WTC11 (cell line): Measurements from ENCODE around the gene PITPNM3. TPM values are rescaled to one million over a fixed set of nuclear protein-coding genes. Genes with fewer than 3 reads are reported as not detected.

ENCODE experiments used
- ATAC-seq: fragments of 200-7000 bp; cut with Tn5 transposase; 2 replicates; pipeline ENCODE4 v1.10.0; 2021; ENCODE audit warnings: mild to moderate bottlenecking, moderate library complexity
- CTCF ChIA-PET: fragments of 300-600 bp; sonication (Branson Sonifier 250); formaldehyde crosslinking; loops from one replicate; lab custom pipeline; 2021; ENCODE audit warnings: antibody characterized with exemption; lab: Charles Lee
- POLR2A ChIA-PET: fragments of 350-600 bp; sonication (Branson Sonifier 250); formaldehyde crosslinking; loops from one replicate; lab custom pipeline; 2021; ENCODE audit warnings: antibody characterized with exemption; lab: Charles Lee
- DNase-seq: peaks from one replicate; pipeline ENCODE4 v3.0.0; 2021; ENCODE audit warnings: low spot score
- H3K27ac Mint-ChIP-seq: 2 replicates; pipeline ENCODE4 v1.8.0; 2021; ENCODE audit warnings: mixed read lengths
- H3K27me3 Mint-ChIP-seq: 2 replicates; pipeline ENCODE4 v1.8.0; 2021; ENCODE audit warnings: low read depth, mild to moderate bottlenecking, moderate library complexity, mixed read lengths
- H3K36me3 Mint-ChIP-seq: 2 replicates; pipeline ENCODE4 v1.8.0; 2021; ENCODE audit warnings: mixed read lengths
- H3K4me1 Mint-ChIP-seq: 2 replicates; pipeline ENCODE4 v1.8.0; 2022; ENCODE audit warnings: mixed read lengths
- H3K4me3 Mint-ChIP-seq: 2 replicates; pipeline ENCODE4 v1.8.0; 2021; ENCODE audit warnings: mild to moderate bottlenecking, moderate library complexity, mixed read lengths
- H3K9me3 Mint-ChIP-seq: 2 replicates; pipeline ENCODE4 v1.8.0; 2021; ENCODE audit warnings: mixed read lengths
- ARID4B ChIP-seq: sonication (generic); formaldehyde crosslinking; IDR thresholded peaks from 2 replicates; pipeline ENCODE4 v1.8.0; 2023; ENCODE audit warnings: missing genetic modification reagents, mild to moderate bottlenecking, borderline replicate concordance
- CREB1 ChIP-seq: sonication (generic); formaldehyde crosslinking; IDR thresholded peaks from 2 replicates; pipeline ENCODE4 v1.8.0; 2023; ENCODE audit warnings: mild to moderate bottlenecking, missing genetic modification reagents
- ETV6 ChIP-seq: sonication (generic); formaldehyde crosslinking; IDR thresholded peaks from 2 replicates; pipeline ENCODE4 v1.8.1; 2022; ENCODE audit warnings: mild to moderate bottlenecking, missing genetic modification reagents
- JAZF1 ChIP-seq: fragments of 250-450 bp; sonication (Bioruptor Pico); IDR thresholded peaks from 2 replicates; pipeline ENCODE4 v1.9.0; 2021; ENCODE audit warnings: moderate library complexity, mild to moderate bottlenecking, inconsistent platforms
- MAX ChIP-seq: sonication (generic); formaldehyde crosslinking; IDR thresholded peaks from 2 replicates; pipeline ENCODE4 v1.8.0; 2022; ENCODE audit warnings: mild to moderate bottlenecking, missing genetic modification reagents
- PRRX2 ChIP-seq: fragments of 250-450 bp; sonication (Bioruptor Pico); IDR thresholded peaks from 2 replicates; pipeline ENCODE4 v1.8.0; 2021; ENCODE audit warnings: mild to moderate bottlenecking
- RORB ChIP-seq: fragments of 250-450 bp; sonication (Bioruptor Pico); IDR thresholded peaks from 2 replicates; pipeline ENCODE4 v1.9.0; 2021; ENCODE audit warnings: mild to moderate bottlenecking
- ZNF423 ChIP-seq: fragments of 250-450 bp; sonication (Bioruptor Pico); IDR thresholded peaks from 2 replicates; pipeline ENCODE4 v2.1.2; 2022; ENCODE audit warnings: mild to moderate bottlenecking, moderate library complexity
- ZNF425 ChIP-seq: fragments of 250-450 bp; sonication (Bioruptor Pico); conservative IDR thresholded peaks from 2 replicates; pipeline ENCODE4 v1.9.0; 2021; ENCODE audit warnings: mild to moderate bottlenecking
- total RNA-seq: library from RNA; stranded (reverse); gene quantifications from 3 replicates; pipeline ENCODE4 v1.2.3, GENCODE V29; 2021
- TF ChIP-seq, protein P1 (sequence below): fragments of 200-600 bp; IDR thresholded peaks from 2 replicates; pipeline ENCODE4 v1.8.0; 2022; ENCODE audit warnings: antibody characterized with exemption
- TF ChIP-seq, protein P2 (sequence below): sonication (generic); formaldehyde crosslinking; IDR thresholded peaks from 2 replicates; pipeline ENCODE4 v1.8.1; 2022; ENCODE audit warnings: mild to moderate bottlenecking, moderate library complexity, missing genetic modification reagents
- TF ChIP-seq, protein P3 (sequence below): sonication (generic); formaldehyde crosslinking; IDR thresholded peaks from 2 replicates; pipeline ENCODE4 v1.8.1; 2022; ENCODE audit warnings: low read depth, missing genetic modification reagents, borderline replicate concordance
- TF ChIP-seq, protein P4 (sequence below): sonication (generic); formaldehyde crosslinking; IDR thresholded peaks from 2 replicates; pipeline ENCODE4 v1.8.1; 2023; ENCODE audit warnings: mild to moderate bottlenecking, missing genetic modification reagents
- TF ChIP-seq, protein P5 (sequence below): fragments of 250-450 bp; sonication (Bioruptor Pico); IDR thresholded peaks from 2 replicates; pipeline ENCODE4 v1.9.0; 2021; ENCODE audit warnings: mild to moderate bottlenecking
- TF ChIP-seq, protein P6 (sequence below): sonication (generic); formaldehyde crosslinking; IDR thresholded peaks from 2 replicates; pipeline ENCODE4 v1.8.1; 2022; ENCODE audit warnings: missing genetic modification reagents, borderline replicate concordance

PITPNM3 gene
- total RNA-seq, 1 experiment from 2014 or later, result 2.8 TPM

DNA sequence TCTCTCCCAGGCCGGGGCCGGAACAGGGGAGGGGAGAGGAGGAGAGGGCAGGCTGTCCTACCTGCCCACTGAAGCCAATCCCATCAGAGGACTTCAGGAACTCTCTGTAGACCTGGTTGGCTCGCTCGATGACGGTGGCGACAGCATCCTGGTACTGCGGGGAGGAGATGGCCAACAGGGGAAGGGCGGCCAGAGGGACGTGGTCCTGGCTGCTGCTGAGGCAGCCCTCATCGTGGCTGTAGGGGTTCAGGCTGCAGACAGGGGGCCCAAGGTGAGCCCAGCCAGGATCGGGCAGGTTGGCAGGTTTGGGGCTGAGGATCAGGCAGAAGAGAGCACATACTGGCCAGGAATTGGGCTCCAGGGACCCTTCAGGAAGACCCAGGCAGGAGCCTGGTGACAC, 77.9 kb downstream of the PITPNM3 start (continued):
- TF ChIP-seq, protein P1, sequence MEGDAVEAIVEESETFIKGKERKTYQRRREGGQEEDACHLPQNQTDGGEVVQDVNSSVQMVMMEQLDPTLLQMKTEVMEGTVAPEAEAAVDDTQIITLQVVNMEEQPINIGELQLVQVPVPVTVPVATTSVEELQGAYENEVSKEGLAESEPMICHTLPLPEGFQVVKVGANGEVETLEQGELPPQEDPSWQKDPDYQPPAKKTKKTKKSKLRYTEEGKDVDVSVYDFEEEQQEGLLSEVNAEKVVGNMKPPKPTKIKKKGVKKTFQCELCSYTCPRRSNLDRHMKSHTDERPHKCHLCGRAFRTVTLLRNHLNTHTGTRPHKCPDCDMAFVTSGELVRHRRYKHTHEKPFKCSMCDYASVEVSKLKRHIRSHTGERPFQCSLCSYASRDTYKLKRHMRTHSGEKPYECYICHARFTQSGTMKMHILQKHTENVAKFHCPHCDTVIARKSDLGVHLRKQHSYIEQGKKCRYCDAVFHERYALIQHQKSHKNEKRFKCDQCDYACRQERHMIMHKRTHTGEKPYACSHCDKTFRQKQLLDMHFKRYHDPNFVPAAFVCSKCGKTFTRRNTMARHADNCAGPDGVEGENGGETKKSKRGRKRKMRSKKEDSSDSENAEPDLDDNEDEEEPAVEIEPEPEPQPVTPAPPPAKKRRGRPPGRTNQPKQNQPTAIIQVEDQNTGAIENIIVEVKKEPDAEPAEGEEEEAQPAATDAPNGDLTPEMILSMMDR, result no peak
- no peak for TF ChIP-seq ZNF423
- TF ChIP-seq PRRX2 (CRISPR knock-in tag), result no peak
- no peak for TF ChIP-seq RORB (CRISPR knock-in tag)
- TF ChIP-seq, protein P2, sequence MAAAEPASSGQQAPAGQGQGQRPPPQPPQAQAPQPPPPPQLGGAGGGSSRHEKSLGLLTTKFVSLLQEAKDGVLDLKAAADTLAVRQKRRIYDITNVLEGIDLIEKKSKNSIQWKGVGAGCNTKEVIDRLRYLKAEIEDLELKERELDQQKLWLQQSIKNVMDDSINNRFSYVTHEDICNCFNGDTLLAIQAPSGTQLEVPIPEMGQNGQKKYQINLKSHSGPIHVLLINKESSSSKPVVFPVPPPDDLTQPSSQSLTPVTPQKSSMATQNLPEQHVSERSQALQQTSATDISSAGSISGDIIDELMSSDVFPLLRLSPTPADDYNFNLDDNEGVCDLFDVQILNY (CRISPR knock-in tag), result no peak
- TF ChIP-seq, protein P3, sequence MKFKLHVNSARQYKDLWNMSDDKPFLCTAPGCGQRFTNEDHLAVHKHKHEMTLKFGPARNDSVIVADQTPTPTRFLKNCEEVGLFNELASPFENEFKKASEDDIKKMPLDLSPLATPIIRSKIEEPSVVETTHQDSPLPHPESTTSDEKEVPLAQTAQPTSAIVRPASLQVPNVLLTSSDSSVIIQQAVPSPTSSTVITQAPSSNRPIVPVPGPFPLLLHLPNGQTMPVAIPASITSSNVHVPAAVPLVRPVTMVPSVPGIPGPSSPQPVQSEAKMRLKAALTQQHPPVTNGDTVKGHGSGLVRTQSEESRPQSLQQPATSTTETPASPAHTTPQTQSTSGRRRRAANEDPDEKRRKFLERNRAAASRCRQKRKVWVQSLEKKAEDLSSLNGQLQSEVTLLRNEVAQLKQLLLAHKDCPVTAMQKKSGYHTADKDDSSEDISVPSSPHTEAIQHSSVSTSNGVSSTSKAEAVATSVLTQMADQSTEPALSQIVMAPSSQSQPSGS (CRISPR knock-in tag), result no peak
- TF ChIP-seq, all 79 proteins: peak for 0

DNA sequence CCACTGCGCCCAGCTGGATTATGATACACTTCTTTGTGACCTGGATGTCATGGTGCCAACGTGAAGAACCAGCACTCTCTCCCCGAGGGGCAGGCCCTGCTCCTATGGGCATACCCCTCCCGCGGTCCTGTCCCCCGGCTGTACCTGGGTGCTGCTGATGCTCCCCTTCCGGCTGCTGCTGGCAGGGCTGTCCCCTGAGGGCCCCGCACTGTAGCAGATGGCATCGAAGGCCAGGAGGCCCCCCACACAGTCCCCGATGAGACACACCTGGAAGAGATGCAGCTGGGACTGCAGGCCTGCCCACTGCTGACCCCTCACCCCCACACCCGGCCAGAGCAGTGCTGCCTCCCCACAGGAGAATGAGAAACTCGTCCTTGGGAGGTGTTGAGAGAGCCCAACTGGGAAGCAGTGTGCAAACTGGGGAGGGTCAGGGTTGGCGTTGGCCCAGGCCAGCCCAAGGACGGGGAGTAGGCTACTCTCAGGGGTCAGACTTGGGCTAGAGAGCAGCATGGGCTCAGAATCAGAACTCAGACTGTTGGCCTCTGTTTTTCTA, 78.4 kb downstream of the PITPNM3 start:
- H3K36me3 Mint-ChIP-seq, result no peaks in the 10 kb centered on the region
- no peak overlapping the region for H3K27ac Mint-ChIP-seq
- ATAC-seq (no peak), DNase-seq (no peak)
- CTCF ChIA-PET, result no interaction called here
- H3K27me3 Mint-ChIP-seq, result no peaks in the 10 kb centered on the region
- H3K9me3 Mint-ChIP-seq, result no peaks in the 10 kb centered on the region
- POLR2A ChIA-PET, result no interaction called here
- no peak overlapping the region for H3K4me3 Mint-ChIP-seq
- peaks cover 16% of the 10 kb centered on the region for H3K4me1 Mint-ChIP-seq
- TF ChIP-seq, protein P1, result no peak
- no peak for TF ChIP-seq JAZF1
- TF ChIP-seq ZNF425 (CRISPR knock-in tag), result no peak
- no peak for TF ChIP-seq MAX (CRISPR knock-in tag)
- TF ChIP-seq, protein P4, sequence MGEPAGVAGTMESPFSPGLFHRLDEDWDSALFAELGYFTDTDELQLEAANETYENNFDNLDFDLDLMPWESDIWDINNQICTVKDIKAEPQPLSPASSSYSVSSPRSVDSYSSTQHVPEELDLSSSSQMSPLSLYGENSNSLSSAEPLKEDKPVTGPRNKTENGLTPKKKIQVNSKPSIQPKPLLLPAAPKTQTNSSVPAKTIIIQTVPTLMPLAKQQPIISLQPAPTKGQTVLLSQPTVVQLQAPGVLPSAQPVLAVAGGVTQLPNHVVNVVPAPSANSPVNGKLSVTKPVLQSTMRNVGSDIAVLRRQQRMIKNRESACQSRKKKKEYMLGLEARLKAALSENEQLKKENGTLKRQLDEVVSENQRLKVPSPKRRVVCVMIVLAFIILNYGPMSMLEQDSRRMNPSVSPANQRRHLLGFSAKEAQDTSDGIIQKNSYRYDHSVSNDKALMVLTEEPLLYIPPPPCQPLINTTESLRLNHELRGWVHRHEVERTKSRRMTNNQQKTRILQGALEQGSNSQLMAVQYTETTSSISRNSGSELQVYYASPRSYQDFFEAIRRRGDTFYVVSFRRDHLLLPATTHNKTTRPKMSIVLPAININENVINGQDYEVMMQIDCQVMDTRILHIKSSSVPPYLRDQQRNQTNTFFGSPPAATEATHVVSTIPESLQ (CRISPR knock-in tag), result no peak
- TF ChIP-seq, protein P5, sequence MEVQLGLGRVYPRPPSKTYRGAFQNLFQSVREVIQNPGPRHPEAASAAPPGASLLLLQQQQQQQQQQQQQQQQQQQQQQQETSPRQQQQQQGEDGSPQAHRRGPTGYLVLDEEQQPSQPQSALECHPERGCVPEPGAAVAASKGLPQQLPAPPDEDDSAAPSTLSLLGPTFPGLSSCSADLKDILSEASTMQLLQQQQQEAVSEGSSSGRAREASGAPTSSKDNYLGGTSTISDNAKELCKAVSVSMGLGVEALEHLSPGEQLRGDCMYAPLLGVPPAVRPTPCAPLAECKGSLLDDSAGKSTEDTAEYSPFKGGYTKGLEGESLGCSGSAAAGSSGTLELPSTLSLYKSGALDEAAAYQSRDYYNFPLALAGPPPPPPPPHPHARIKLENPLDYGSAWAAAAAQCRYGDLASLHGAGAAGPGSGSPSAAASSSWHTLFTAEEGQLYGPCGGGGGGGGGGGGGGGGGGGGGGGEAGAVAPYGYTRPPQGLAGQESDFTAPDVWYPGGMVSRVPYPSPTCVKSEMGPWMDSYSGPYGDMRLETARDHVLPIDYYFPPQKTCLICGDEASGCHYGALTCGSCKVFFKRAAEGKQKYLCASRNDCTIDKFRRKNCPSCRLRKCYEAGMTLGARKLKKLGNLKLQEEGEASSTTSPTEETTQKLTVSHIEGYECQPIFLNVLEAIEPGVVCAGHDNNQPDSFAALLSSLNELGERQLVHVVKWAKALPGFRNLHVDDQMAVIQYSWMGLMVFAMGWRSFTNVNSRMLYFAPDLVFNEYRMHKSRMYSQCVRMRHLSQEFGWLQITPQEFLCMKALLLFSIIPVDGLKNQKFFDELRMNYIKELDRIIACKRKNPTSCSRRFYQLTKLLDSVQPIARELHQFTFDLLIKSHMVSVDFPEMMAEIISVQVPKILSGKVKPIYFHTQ (CRISPR knock-in tag), result no peak
- TF ChIP-seq ARID4B (CRISPR knock-in tag), result no peak
- TF ChIP-seq CREB1 (CRISPR knock-in tag), result no peak
- no peak for TF ChIP-seq ETV6
- TF ChIP-seq, protein P6, sequence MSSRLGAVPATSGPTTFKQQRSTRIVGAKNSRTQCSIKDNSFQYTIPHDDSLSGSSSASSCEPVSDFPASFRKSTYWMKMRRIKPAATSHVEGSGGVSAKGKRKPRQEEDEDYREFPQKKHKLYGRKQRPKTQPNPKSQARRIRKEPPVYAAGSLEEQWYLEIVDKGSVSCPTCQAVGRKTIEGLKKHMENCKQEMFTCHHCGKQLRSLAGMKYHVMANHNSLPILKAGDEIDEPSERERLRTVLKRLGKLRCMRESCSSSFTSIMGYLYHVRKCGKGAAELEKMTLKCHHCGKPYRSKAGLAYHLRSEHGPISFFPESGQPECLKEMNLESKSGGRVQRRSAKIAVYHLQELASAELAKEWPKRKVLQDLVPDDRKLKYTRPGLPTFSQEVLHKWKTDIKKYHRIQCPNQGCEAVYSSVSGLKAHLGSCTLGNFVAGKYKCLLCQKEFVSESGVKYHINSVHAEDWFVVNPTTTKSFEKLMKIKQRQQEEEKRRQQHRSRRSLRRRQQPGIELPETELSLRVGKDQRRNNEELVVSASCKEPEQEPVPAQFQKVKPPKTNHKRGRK (CRISPR knock-in tag), result no peak
